GM12878 (cell line): ENCODE data around the gene PPP4C. TPM values are rescaled to one million over a fixed set of nuclear protein-coding genes. Genes with fewer than 3 reads are reported as not detected.

ENCODE experiments used
- CBFB ChIP-seq: IDR thresholded peaks from 2 replicates; pipeline ENCODE4 v1.6.1; 2016; ENCODE audit warnings: antibody characterized with exemption, low read depth
- FOXK2 ChIP-seq: fragments of 450-650 bp; IDR thresholded peaks from 2 replicates; pipeline ENCODE4 v1.6.1; 2017; ENCODE audit warnings: mild to moderate bottlenecking, moderate library complexity
- KDM1A ChIP-seq: fragments of 200-600 bp; sonication (generic); IDR thresholded peaks from 2 replicates; pipeline ENCODE4 v1.6.1; 2016; ENCODE audit warnings: borderline replicate concordance
- RELA ChIP-seq: fragments of 450-650 bp; IDR thresholded peaks from 2 replicates; pipeline ENCODE4 v1.8.0; 2014; ENCODE audit warnings: borderline replicate concordance; ENCODE audit not compliant: partially characterized antibody
- SMARCA5 ChIP-seq: fragments of 450-650 bp; IDR thresholded peaks from 2 replicates; pipeline ENCODE4 v1.6.1; 2017; ENCODE audit warnings: mild to moderate bottlenecking
- SP1 ChIP-seq: IDR thresholded peaks from one replicate; pipeline ENCODE4 v1.6.1; 2011; ENCODE audit warnings: low read depth, low read length
- SRF ChIP-seq, 2 experiments: IDR thresholded peaks; 2 replicates each; pipeline ENCODE4 v1.6.1; 2011; ENCODE audit warnings: low read depth in 2 of 2, low read length in 2 of 2, mild to moderate bottlenecking in 1 of 2, moderate library complexity in 1 of 2
- YY1 ChIP-seq: IDR thresholded peaks from 2 replicates; pipeline ENCODE4 v1.6.1; 2011; ENCODE audit warnings: low read depth, mild to moderate bottlenecking, low read length
- polyA plus RNA-seq, 11 experiments: library from polyadenylated mRNA; depleted of rRNA in 4 of 11; unstranded in 6 of 11; stranded (reverse) in 5 of 11; fragments of >200 nt; fragmentation: Nextera tagmentation in 4 of 11; fragmentation: Illumina TruSeq in 1 of 11; extraction: Ambion mirVana in 4 of 11; extraction: Trizol in 1 of 11; gene quantifications; 1 replicate in 1 of 11; 2 replicates in 10 of 11; pipeline versions ENCODE4 v1.2.1 to v1.2.3, GENCODE V29; 2011 to 2016; ENCODE audit warnings: inconsistent platforms in 2 of 11, missing spikeins in 2 of 11, low read depth in 1 of 11
- total RNA-seq, 4 experiments: library from RNA; depleted of rRNA in 3 of 4; stranded (reverse); fragments of >200 nt in 3 of 4; fragmentation: Illumina TruSeq in 1 of 4; extraction: Trizol in 1 of 4; gene quantifications; 2 replicates each; pipeline versions ENCODE4 v1.2.1 to v1.2.3, GENCODE V29; 2013 to 2021
- TF ChIP-seq, protein P1 (sequence below): fragments of 450-650 bp; IDR thresholded peaks from 2 replicates; pipeline ENCODE4 v1.6.1; 2014; ENCODE audit warnings: mild to moderate bottlenecking
- TF ChIP-seq, protein P2 (sequence below): IDR thresholded peaks from 2 replicates; pipeline ENCODE4 v1.6.1; 2012; ENCODE audit warnings: low read depth, low read length, improper control_type of control experiment
- TF ChIP-seq, protein P3 (sequence below): fragments of 450-650 bp; IDR thresholded peaks from 2 replicates; pipeline ENCODE4 v1.6.1; 2018; ENCODE audit warnings: mild to moderate bottlenecking, low read depth, moderate library complexity; ENCODE audit not compliant: partially characterized antibody
- TF ChIP-seq, protein P4 (sequence below): fragments of 150-350 bp; IDR thresholded peaks from 2 replicates; pipeline ENCODE4 v1.6.1; 2014; ENCODE audit warnings: mild to moderate bottlenecking, low read depth, low read length

PPP4C gene
- total and polyA plus RNA-seq, 10 of the 15 experiments (the other 5 are each of a cell fraction or from before 2014, with no cell fraction given) = 2.7 to 240 (median 124) TPM

DNA sequence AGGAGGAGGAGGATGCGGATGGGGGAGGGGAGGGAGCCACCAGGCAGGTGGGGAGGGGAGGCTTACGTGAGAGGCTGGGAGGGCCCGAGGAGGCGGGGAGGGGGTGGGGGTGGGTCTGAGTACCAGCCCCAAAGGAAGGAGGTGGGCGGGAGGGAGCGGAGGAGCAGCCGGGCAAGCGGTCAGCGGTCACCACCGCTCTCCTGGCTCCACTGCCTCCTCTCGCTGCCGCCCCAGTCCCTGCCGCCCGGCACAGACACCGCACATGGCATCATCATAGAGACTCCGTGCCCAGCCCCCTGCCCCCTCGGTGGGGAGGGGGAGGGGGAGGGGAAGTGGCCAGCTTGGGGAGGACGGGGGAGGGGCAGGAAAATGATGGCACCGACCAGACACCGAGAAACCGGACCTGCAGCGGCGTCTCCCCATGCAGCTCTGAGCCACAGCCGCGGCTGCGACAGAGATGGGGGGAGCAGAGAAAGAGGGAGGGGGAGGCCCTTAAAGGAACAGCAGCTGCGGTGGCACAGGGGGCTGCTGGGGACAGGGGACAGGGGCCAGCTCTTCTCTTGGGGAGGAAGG lies 44.9 kb upstream of the PPP4C start, which contains the start of gene TLCD3B (continued):
- no peak for TF ChIP-seq KDM1A
- TF ChIP-seq YY1 = no peak
- TF ChIP-seq SP1 = no peak
- TF ChIP-seq SRF (IDR thresholded peaks at IDR 0.05; ENCODE audit: low read depth in 2 of 2, low read length in 2 of 2) = no peak
- TF ChIP-seq, protein P1, sequence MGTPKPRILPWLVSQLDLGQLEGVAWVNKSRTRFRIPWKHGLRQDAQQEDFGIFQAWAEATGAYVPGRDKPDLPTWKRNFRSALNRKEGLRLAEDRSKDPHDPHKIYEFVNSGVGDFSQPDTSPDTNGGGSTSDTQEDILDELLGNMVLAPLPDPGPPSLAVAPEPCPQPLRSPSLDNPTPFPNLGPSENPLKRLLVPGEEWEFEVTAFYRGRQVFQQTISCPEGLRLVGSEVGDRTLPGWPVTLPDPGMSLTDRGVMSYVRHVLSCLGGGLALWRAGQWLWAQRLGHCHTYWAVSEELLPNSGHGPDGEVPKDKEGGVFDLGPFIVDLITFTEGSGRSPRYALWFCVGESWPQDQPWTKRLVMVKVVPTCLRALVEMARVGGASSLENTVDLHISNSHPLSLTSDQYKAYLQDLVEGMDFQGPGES = no peak
- TF ChIP-seq, protein P2, sequence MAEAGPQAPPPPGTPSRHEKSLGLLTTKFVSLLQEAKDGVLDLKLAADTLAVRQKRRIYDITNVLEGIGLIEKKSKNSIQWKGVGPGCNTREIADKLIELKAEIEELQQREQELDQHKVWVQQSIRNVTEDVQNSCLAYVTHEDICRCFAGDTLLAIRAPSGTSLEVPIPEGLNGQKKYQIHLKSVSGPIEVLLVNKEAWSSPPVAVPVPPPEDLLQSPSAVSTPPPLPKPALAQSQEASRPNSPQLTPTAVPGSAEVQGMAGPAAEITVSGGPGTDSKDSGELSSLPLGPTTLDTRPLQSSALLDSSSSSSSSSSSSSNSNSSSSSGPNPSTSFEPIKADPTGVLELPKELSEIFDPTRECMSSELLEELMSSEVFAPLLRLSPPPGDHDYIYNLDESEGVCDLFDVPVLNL = no peak
- no peak for TF ChIP-seq RELA
- no peak for TF ChIP-seq CBFB
- TF ChIP-seq SMARCA5 = no peak
- TF ChIP-seq, protein P3, sequence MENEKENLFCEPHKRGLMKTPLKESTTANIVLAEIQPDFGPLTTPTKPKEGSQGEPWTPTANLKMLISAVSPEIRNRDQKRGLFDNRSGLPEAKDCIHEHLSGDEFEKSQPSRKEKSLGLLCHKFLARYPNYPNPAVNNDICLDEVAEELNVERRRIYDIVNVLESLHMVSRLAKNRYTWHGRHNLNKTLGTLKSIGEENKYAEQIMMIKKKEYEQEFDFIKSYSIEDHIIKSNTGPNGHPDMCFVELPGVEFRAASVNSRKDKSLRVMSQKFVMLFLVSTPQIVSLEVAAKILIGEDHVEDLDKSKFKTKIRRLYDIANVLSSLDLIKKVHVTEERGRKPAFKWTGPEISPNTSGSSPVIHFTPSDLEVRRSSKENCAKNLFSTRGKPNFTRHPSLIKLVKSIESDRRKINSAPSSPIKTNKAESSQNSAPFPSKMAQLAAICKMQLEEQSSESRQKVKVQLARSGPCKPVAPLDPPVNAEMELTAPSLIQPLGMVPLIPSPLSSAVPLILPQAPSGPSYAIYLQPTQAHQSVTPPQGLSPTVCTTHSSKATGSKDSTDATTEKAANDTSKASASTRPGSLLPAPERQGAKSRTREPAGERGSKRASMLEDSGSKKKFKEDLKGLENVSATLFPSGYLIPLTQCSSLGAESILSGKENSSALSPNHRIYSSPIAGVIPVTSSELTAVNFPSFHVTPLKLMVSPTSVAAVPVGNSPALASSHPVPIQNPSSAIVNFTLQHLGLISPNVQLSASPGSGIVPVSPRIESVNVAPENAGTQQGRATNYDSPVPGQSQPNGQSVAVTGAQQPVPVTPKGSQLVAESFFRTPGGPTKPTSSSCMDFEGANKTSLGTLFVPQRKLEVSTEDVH = no peak
- TF ChIP-seq, protein P4, sequence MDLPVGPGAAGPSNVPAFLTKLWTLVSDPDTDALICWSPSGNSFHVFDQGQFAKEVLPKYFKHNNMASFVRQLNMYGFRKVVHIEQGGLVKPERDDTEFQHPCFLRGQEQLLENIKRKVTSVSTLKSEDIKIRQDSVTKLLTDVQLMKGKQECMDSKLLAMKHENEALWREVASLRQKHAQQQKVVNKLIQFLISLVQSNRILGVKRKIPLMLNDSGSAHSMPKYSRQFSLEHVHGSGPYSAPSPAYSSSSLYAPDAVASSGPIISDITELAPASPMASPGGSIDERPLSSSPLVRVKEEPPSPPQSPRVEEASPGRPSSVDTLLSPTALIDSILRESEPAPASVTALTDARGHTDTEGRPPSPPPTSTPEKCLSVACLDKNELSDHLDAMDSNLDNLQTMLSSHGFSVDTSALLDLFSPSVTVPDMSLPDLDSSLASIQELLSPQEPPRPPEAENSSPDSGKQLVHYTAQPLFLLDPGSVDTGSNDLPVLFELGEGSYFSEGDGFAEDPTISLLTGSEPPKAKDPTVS = no peak
- no peak for TF ChIP-seq FOXK2
